SIG-M5 treated with dmso at 0.1 percent for 504 hours (cell line): ENCODE results near the gene TMEM200C.

Experiments
- DNase-seq: peaks from one replicate; lab custom pipeline; 2025; ENCODE audit not compliant: unreplicated experiment; lab: John Stamatoyannopoulos, UW

Gene TMEM200C

DNA sequence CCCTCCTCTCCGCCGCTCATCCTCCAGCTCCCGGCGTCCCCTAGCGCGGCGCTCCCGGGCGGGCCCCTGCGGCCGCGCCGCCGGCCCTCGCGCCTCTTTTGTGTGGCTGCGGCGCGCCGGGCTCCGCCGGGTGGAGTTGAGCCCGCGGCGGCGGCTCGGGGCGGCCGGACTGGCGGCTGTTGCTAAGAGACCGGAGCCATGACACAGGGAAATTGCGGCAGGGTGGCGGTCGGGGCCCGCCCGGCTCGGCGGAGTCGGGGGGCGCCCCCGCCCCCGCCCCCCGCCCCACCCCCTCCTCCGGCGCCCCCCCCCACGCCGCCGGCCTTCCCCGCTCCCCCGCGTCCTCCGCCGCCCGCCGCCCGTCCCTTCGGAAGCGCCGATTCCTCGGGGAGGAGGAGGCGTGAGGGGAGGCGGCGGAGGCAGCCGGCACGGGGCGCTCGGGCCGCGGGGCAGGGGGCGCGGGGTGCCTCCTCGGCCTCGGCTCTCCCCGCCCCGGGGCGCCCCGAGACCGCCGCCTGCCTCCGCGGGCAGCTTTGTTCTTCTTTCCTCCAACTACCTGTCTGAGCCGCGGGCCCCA, at the start of gene TMEM200C:
Gene TMEM200C (minus strand): TSS at position 224 of the 577 bp plus-strand sequence. CDS start 3,459 bp downstream, outside the sequence.
- no peak for DNase-seq

DNA sequence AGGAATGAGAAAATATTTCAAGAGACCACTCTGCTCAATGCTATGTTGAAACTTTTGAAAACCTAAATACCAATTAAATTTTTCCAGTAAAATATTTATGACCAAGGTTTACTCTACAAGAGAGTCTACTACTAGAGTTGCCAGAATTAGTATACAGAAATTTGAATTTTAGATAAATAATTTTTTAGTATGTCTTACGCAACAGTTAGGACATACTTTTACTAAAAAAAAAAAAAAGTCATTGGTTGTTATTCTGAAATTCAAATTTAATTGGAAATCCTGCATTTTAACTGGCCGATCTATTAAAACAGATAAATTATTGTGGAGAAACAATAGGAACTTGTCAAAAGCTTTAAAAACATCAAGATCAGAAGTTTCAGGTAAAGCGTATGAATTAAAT, 49.1 kb upstream of the TMEM200C start:
- DNase-seq = no peak

DNA sequence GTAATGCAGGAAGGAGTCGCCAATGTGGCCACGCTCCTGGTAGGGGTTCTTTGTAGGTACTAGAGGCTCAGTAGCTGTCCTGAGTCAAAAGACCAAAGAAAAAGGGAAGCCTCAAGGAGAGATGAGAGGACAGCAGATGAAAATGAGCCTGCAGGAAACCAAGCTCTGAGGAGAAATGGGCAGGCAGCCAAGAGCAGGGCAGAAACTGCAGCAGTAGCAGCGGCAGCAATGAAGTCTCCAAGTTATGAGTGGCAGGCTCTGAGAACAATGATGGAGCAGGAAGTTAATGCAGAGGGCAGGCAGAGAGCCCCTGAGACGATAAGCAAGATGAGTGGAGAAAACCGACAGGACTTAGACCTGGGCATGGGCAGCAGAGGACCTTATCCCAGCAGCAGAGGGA, 48.2 kb upstream of the TMEM200C start:
- DNase-seq = no peak

- DNase-seq = no peak
Measured at GRCh38 chr18:5942591-5942990, 47.3 kb upstream of the TMEM200C start.

DNA sequence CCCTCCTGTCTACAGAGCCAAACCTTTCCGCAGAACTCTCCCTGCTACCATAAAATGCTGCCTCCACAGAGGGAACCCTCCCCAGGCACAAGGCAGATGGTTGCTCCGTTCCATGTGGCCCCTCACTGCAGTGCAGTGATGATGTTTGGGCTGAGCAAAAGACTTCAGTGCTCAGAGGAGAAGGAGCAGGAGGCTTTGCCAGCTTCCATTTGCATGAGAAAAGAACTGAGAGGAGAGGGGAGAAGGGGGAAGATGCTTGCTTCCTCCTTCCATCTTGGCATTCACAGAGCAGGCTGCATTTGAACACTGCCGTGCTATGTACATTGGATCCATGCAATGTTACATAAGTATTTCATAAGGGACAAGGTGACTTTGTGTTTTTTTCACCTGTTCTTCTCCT, 46.6 kb upstream of the TMEM200C start:
- no peak for DNase-seq

DNA sequence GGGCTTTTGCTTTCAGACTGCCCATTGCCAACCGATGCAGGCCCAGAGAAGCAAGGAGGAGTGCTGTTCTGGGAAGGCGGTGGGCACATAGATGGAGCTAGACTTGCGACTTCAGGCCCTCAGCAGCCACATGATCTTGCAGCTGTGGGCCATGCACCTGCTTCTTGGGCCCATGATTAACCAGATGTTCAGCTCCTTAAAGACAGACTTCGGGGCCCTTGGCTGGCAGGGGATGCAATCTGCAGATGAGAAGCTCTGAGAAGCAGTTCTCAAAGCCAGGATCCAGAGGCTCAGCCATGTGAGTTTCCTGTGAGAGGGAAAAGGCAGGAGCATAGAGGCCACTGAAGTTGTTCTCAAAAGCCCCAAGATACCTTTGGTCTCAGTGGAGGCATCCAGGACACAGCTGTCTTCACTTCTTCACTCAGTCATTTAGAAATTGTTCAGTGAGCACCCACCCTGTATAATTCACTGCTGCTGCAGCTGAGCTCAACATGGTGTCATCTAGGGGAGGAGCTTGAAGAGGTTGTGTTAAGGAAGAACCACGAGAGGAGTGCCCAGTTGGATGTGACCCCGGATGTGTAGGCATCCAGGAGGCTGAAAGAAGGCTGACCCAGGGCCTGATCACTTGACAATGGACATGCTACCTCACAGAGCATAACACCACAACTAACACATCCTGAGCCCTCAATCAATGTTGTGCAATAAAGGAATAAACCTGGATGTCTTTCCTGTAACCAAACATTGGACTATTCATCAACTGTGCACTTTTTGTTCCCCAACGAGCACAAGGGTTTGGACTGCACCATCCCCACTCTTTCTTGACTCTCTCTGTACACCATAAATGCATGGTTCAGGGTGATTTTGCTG, 44.7 kb upstream of the TMEM200C start:
- no peak for DNase-seq

- no peak for DNase-seq
Measured at GRCh38 chr18:5937795-5938194, 42.5 kb upstream of the TMEM200C start.

GRCh38 chr18:5937121-5937520, 41.8 kb upstream of the TMEM200C start:
- no peak for DNase-seq

DNA sequence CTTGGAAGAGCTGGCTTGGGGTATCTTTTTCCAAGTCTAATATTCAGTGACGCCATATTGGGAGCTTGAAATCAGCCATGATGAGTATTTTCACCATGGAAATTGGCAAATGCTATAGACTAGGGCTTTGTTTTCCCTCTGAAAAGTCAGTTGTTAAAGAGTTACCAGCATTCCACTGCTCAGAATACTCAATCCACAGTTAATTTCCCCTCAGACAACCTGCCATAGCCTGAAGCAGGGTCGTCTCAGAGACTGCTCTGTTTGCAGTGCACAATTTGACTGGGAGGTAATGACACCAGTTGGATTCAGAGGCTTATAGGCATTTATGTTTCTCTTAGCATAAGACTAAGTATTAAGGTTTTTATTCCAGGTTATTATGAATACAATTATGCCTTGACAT, 35.5 kb upstream of the TMEM200C start:
- no peak for DNase-seq

- no peak for DNase-seq
Measured at GRCh38 chr18:5918205-5918858, 23.0 kb upstream of the TMEM200C start.

DNA sequence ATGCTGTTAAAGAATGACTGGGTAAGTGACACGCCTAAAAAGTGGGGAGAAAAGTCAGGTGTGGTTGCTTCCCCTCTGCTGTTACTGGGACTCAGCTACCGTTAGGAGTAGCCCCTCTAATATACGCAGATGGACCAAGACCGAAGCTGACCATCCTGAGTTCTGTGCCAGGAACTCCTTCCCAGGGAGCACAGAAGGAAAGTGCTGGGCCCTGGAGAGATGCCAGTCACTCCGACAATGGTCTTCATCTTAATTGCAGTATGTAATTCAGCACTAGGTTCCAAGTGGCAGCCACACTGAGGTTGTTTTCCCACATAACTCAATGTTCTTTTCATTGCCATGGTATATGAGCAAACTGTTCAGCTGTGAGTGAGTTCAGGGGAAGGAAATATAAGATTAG, 19.6 kb upstream of the TMEM200C start:
- no peak for DNase-seq

GRCh38 chr18:5914016-5914415, 18.7 kb upstream of the TMEM200C start:
- no peak for DNase-seq

- no peak for DNase-seq
Measured at GRCh38 chr18:5912566-5912965, 17.2 kb upstream of the TMEM200C start.

DNA sequence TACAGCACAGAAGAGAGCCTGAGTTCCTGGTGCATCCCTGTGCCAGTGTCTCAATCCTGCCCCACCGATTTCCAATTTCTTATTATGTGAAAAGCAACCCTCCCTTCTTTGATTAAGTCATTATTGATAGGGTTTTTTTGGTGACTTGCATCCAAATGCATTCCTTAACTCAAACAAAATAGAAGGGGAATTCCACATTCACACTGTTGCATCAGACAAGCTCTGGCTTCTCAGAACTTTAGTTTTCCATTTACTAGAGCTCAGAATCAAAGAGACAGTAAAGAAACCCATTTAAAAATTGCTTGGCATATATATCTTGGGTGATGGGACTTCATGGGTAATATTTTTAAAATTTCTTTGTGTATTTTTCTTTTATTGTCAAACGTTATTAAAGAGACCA, 13.8 kb upstream of the TMEM200C start:
- no peak for DNase-seq

GRCh38 chr18:5903386-5903785, 8.1 kb upstream of the TMEM200C start:
- DNase-seq = no peak

GRCh38 chr18:5900262-5900661, 4.9 kb upstream of the TMEM200C start:
- no peak for DNase-seq

GRCh38 chr18:5899835-5900234, 4.5 kb upstream of the TMEM200C start:
- no peak for DNase-seq

GRCh38 chr18:5895876-5896740, 786 bp upstream of the TMEM200C start:
- DNase-seq = no peak

DNA sequence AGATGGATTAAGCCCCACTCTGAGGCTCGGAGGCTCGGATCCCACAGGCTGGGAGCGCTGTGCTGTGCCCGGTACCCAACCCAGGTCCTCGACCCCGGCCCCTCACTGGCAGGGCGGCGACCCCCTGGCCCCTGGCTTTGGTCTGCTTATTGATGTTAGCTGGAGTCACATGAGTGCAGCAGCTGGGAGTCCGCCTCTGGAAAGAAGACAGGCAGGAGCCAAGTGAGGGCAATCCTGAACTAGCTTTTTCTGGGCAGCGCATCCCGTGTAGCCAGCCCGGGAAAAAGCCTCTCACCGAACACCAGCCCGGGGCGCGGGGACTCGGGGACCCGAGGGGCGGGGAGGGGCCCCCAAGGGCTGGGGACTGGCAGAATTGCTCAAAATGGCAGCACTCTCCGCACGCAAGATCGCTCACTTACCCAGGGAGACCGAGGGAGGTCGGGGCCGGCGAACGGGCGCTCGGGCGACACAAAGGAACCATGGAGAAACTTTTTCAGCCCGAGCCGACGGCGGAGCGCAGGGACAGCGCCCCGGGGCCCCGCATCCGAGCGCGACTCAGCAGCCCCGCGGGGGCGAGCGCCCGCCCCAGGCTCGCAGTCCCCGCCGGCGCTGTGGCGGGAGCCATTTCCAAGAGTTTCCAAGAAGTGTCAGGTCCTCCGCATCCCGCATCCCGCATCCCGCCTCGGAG, 567 bp downstream of the TMEM200C start:
- DNase-seq = no peak

DNA sequence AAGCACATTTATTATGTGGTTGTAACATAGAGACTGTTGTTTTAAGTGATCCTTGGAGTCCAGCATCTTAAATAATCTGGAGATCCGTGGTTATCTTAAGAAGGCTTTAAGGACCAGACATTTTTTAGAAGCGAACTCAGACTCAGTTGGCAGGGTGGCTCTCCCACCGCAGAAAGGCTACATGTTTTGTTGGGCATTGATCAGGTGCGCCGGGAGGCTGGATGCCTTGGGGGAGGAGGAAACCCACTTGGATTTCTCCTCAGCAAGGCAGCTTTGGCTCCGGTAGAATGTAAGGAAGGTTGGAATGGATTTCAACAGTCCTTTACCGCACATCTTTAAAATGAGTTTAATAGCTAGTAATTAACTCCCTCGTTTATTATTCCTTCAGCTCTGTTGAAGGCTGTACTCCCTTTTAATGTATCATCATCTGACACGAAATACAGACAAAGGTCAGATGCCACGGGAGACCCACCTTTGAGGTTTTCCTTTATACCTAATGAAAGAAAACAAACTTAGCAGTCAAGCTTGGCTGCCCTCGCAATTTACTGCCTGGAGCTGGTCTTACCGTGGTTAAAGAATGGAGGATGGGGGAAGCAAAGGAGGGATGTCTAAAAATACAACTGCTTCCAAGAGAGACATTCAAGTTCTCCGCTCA, 1.2 kb downstream of the TMEM200C start:
- DNase-seq = no peak
